Uterus (tissue), 2 donors: ENCODE data around the gene ZNF726.
"Not testable (repeated sequence)": the region's sequence is repeated elsewhere in the genome, so short reads cannot be mapped to it uniquely, and the experiment has no call there.

ENCODE experiments used
- POLR2A ChIP-seq, 2 donors: fragments of 450-650 bp; IDR thresholded peaks; one replicate each; pipeline ENCODE4 v1.6.1; 2016; ENCODE audit warnings: antibody characterized with exemption in 2 of 2, mild to moderate bottlenecking in 1 of 2, moderate library complexity in 1 of 2
- TF ChIP-seq, protein P1 (sequence below), 4 experiments: fragments of 200-600 bp in 2 of 4; fragments of 450-650 bp in 2 of 4; sonication (generic) in 2 of 4; IDR thresholded peaks; one replicate each; pipeline ENCODE4 v1.5.1; 2016 to 2019; ENCODE audit warnings: antibody characterized with exemption in 4 of 4, mild to moderate bottlenecking in 2 of 4, moderate library complexity in 1 of 4

GRCh38 chr19:23977256-23977655 lies 62.6 kb downstream of the ZNF726 start:
- TF ChIP-seq, protein P1, sequence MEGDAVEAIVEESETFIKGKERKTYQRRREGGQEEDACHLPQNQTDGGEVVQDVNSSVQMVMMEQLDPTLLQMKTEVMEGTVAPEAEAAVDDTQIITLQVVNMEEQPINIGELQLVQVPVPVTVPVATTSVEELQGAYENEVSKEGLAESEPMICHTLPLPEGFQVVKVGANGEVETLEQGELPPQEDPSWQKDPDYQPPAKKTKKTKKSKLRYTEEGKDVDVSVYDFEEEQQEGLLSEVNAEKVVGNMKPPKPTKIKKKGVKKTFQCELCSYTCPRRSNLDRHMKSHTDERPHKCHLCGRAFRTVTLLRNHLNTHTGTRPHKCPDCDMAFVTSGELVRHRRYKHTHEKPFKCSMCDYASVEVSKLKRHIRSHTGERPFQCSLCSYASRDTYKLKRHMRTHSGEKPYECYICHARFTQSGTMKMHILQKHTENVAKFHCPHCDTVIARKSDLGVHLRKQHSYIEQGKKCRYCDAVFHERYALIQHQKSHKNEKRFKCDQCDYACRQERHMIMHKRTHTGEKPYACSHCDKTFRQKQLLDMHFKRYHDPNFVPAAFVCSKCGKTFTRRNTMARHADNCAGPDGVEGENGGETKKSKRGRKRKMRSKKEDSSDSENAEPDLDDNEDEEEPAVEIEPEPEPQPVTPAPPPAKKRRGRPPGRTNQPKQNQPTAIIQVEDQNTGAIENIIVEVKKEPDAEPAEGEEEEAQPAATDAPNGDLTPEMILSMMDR (IDR thresholded peaks at IDR 0.05): not testable (repeated sequence)
- not testable (repeated sequence) for TF ChIP-seq POLR2A (IDR thresholded peaks at IDR 0.05)
